Measurements from ENCODE around the gene EPYC. TPM values are rescaled to one million over a fixed set of nuclear protein-coding genes. Genes with fewer than 3 reads are reported as not detected.

Gene EPYC
- total RNA-seq, 4 donors from 2014 or later, result not detected

GRCh38 chr12:90954921-90955320 is 49.9 kb downstream of the EPYC start, which contains the start of gene CCER1:
CCER1 (minus strand) TSS chr12:90955176; CDS start chr12:90954742, 434 bp downstream.
- no peak for DNase-seq
- Histone ChIP-seq H3K9me3 (no peaks in the 10 kb centered on the region), H3K27ac (no peak within 1 kb of the TSS), H3K36me3 (no peaks in the 10 kb centered on the region), H3K4me3 (no peak within 1 kb of the TSS), H3K4me1 (no peaks in the 10 kb centered on the region), H3K27me3 (no peaks in the 10 kb centered on the region)
- TF ChIP-seq CTCF (IDR thresholded peaks at IDR 0.05) (no peak), POLR2A (IDR thresholded peaks at IDR 0.05) (no peak)

- DNase-seq, result no peak
- Histone ChIP-seq H3K4me1 (no peaks in the 10 kb centered on the region), H3K9me3 (no peaks in the 10 kb centered on the region), H3K36me3 (no peaks in the 10 kb centered on the region), H3K4me3 (no peak overlapping the region), H3K27me3 (no peaks in the 10 kb centered on the region), H3K27ac (no peak overlapping the region)
- no peak for TF ChIP-seq POLR2A (IDR thresholded peaks at IDR 0.05)
- no peak for TF ChIP-seq CTCF (IDR thresholded peaks at IDR 0.05)
These were observed 50.3 kb downstream of the EPYC start for GRCh38 chr12:90954428-90954827.

GRCh38 chr12:90953956-90954421 is 50.8 kb downstream of the EPYC start:
- H3K4me3 ChIP-seq, result no peak overlapping the region
- no peaks in the 10 kb centered on the region for H3K4me1 ChIP-seq
- H3K27ac ChIP-seq, result no peak overlapping the region
- no peak for DNase-seq
- no peaks in the 10 kb centered on the region for H3K27me3 ChIP-seq
- TF ChIP-seq CTCF (IDR thresholded peaks at IDR 0.05), result no peak
- no peak for TF ChIP-seq POLR2A (IDR thresholded peaks at IDR 0.05)
- no peaks in the 10 kb centered on the region for H3K36me3 ChIP-seq
- no peaks in the 10 kb centered on the region for H3K9me3 ChIP-seq

- no peak for DNase-seq
- H3K4me1 ChIP-seq, result no peaks in the 10 kb centered on the region
- no peak for TF ChIP-seq POLR2A (IDR thresholded peaks at IDR 0.05)
- TF ChIP-seq CTCF (IDR thresholded peaks at IDR 0.05), result no peak
- H3K27me3 ChIP-seq, result no peaks in the 10 kb centered on the region
- no peaks in the 10 kb centered on the region for H3K9me3 ChIP-seq
- H3K36me3 ChIP-seq, result no peaks in the 10 kb centered on the region
- H3K27ac ChIP-seq, result no peak overlapping the region
- no peak overlapping the region for H3K4me3 ChIP-seq
These were observed 53.2 kb downstream of the EPYC start for GRCh38 chr12:90951432-90952105.

- no peak for DNase-seq
- no peak for TF ChIP-seq CTCF (IDR thresholded peaks at IDR 0.05)
- no peak for TF ChIP-seq POLR2A (IDR thresholded peaks at IDR 0.05)
- no peaks in the 10 kb centered on the region for H3K36me3 ChIP-seq
- H3K4me1 ChIP-seq, result no peaks in the 10 kb centered on the region
- H3K4me3 ChIP-seq, result no peak overlapping the region
- no peaks in the 10 kb centered on the region for H3K27me3 ChIP-seq
- no peak overlapping the region for H3K27ac ChIP-seq
- H3K9me3 ChIP-seq, result no peaks in the 10 kb centered on the region
These were observed 56.9 kb downstream of the EPYC start for GRCh38 chr12:90947869-90948268.
